Ovary (tissue), 3 donors: ENCODE measurements around the gene LRFN2.

Experiments
- EP300 ChIP-seq: sonication (generic); formaldehyde crosslinking; IDR thresholded peaks from one replicate; pipeline ENCODE4 v1.6.1; 2017; ENCODE audit warnings: antibody characterized with exemption
- POLR2A ChIP-seq: fragments of 450-650 bp; IDR thresholded peaks from one replicate; pipeline ENCODE4 v1.6.1; 2017; ENCODE audit warnings: antibody characterized with exemption, mild to moderate bottlenecking, moderate library complexity
- TF ChIP-seq, protein P1 (sequence below), 3 donors: fragments of 450-650 bp in 2 of 3; fragments of 200-600 bp in 1 of 3; IDR thresholded peaks; one replicate each; pipeline versions ENCODE4 v1.5.1 to v1.8.0; 2016 to 2022; ENCODE audit warnings: antibody characterized with exemption in 3 of 3, mild to moderate bottlenecking in 1 of 3
- donor health status: DM: no; HTN: no; CAD: no.

DNA sequence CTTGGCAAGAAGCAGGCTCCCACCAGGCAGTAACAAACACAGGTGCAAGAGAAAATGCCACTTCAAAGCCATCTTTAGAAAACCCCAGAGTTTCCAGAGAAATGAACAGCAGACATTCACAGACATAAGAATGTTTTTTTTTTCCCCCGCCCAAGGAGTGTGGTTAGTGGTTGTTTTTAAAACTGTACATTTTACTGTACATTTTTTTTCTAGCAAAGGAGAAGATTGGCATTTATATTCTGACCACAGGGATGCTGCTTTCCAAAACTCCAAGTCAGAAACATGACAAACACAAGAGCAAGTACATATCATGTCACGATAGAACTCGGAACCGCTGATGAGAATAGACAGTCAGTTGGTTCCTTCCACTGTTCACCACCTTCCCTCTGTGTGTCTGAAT is 197.9 kb downstream of the LRFN2 start:
- TF ChIP-seq, protein P1, sequence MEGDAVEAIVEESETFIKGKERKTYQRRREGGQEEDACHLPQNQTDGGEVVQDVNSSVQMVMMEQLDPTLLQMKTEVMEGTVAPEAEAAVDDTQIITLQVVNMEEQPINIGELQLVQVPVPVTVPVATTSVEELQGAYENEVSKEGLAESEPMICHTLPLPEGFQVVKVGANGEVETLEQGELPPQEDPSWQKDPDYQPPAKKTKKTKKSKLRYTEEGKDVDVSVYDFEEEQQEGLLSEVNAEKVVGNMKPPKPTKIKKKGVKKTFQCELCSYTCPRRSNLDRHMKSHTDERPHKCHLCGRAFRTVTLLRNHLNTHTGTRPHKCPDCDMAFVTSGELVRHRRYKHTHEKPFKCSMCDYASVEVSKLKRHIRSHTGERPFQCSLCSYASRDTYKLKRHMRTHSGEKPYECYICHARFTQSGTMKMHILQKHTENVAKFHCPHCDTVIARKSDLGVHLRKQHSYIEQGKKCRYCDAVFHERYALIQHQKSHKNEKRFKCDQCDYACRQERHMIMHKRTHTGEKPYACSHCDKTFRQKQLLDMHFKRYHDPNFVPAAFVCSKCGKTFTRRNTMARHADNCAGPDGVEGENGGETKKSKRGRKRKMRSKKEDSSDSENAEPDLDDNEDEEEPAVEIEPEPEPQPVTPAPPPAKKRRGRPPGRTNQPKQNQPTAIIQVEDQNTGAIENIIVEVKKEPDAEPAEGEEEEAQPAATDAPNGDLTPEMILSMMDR (IDR thresholded peaks at IDR 0.05) = no peak
- TF ChIP-seq POLR2A = no peak
- no peak for TF ChIP-seq EP300
